H1 (cell line): ENCODE data around the gene COX19. TPM values are rescaled to one million over a fixed set of nuclear protein-coding genes. Genes with fewer than 3 reads are reported as not detected.

Source experiments
- CTCF ChIA-PET: fragments of 300-600 bp; sonication (Branson Sonifier 250); formaldehyde crosslinking; loops from one replicate; lab custom pipeline; 2021; ENCODE audit not compliant: partially characterized antibody; lab: Charles Lee
- POLR2A ChIA-PET: fragments of 300-600 bp; sonication (Branson Sonifier 250); formaldehyde crosslinking; loops from one replicate; lab custom pipeline; 2021; ENCODE audit warnings: inconsistent platforms; ENCODE audit not compliant: partially characterized antibody; lab: Charles Lee
- DNase-seq, 2 experiments: peaks; one replicate each; pipeline versions ENCODE4 v3.0.0 to v3.0.0-alpha.2; 2010 to 2022; ENCODE audit warnings: low spot score in 2 of 2, low read depth in 1 of 2, mixed read lengths in 1 of 2
- FAIRE-seq: peaks from 2 replicates; lab custom pipeline; 2011; peaks lifted over from hg19 to GRCh38; lab: Jason Lieb, UNC
- H2AFZ ChIP-seq: 2 replicates; pipeline ENCODE4 v1.8.1; 2012; ENCODE audit warnings: low read length, inconsistent platforms
- H2AK5ac ChIP-seq: 2 replicates; pipeline ENCODE4 v1.6.1; 2013; ENCODE audit warnings: low read depth, low read length
- H2BK120ac ChIP-seq: replicated peaks from 2 replicates; pipeline ENCODE3; 2013; ENCODE audit warnings: low read depth, low read length, inconsistent platforms
- H2BK12ac ChIP-seq: 2 replicates; pipeline ENCODE4 v1.6.1; 2013; ENCODE audit warnings: low read depth, low read length
- H2BK15ac ChIP-seq: 2 replicates; pipeline ENCODE4 v1.6.1; 2013; ENCODE audit warnings: low read length
- H2BK20ac ChIP-seq: 2 replicates; pipeline ENCODE4 v1.6.1; 2013; ENCODE audit warnings: low read length
- H2BK5ac ChIP-seq: 2 replicates; pipeline ENCODE4 v1.6.1; 2013; ENCODE audit warnings: low read depth, low read length
- H3K14ac ChIP-seq: 2 replicates; pipeline ENCODE4 v1.6.1; 2013; ENCODE audit warnings: inconsistent platforms; ENCODE audit not compliant: insufficient read length
- H3K18ac ChIP-seq: 2 replicates; pipeline ENCODE4 v1.6.1; 2013; ENCODE audit warnings: low read length; ENCODE audit errors: extremely low read depth
- H3K23ac ChIP-seq: 2 replicates; pipeline ENCODE4 v1.6.1; 2013; ENCODE audit warnings: inconsistent platforms; ENCODE audit not compliant: insufficient read length
- H3K23me2 ChIP-seq: 2 replicates; pipeline ENCODE4 v1.6.1; 2013; ENCODE audit warnings: low read depth, low read length
- H3K27ac ChIP-seq: 2 replicates; pipeline ENCODE4 v1.6.1; 2011; ENCODE audit warnings: low read depth, low read length, inconsistent platforms
- H3K27me3 ChIP-seq, 4 experiments: replicated peaks in 1 of 4; 1 replicate in 1 of 4; 2 replicates in 3 of 4; pipeline versions ENCODE4 v1.6.1 to v1.8.1; 2011 to 2013; ENCODE audit warnings: low read length in 3 of 4, mild to moderate bottlenecking in 3 of 4, inconsistent platforms in 2 of 4, mixed read lengths in 2 of 4, moderate library complexity in 1 of 4; ENCODE audit not compliant: control insufficient read depth in 3 of 4, insufficient read depth in 3 of 4; ENCODE audit errors: extremely low read depth in 1 of 4
- H3K36me3 ChIP-seq, 4 experiments: 2 replicates each; pipeline versions ENCODE4 v1.6.1 to v1.8.1; 2011 to 2013; ENCODE audit warnings: mild to moderate bottlenecking in 4 of 4, low read length in 3 of 4, moderate library complexity in 2 of 4, control low read depth in 1 of 4, inconsistent platforms in 1 of 4; ENCODE audit not compliant: insufficient read depth in 4 of 4, control insufficient read depth in 2 of 4
- H3K4ac ChIP-seq: replicated peaks from 2 replicates; pipeline ENCODE3; 2013; ENCODE audit warnings: low read length, low read depth, mixed read lengths, inconsistent platforms; ENCODE audit not compliant: insufficient read length
- H3K4me1 ChIP-seq, 4 experiments: replicated peaks in 1 of 4; 1 replicate in 1 of 4; 2 replicates in 3 of 4; pipeline versions ENCODE4 v1.6.1 to v1.8.1; 2011 to 2013; ENCODE audit warnings: low read length in 3 of 4, inconsistent platforms in 2 of 4, mixed read lengths in 1 of 4; ENCODE audit not compliant: insufficient read depth in 4 of 4, control insufficient read depth in 3 of 4
- H3K4me2 ChIP-seq, 2 experiments: 2 replicates each; pipeline versions ENCODE4 v1.6.1 to v1.8.1; 2011 to 2013; ENCODE audit warnings: low read depth in 2 of 2, low read length in 2 of 2, control low read depth in 1 of 2, inconsistent platforms in 1 of 2, mild to moderate bottlenecking in 1 of 2; ENCODE audit not compliant: insufficient read depth in 1 of 2
- H3K4me3 ChIP-seq, 4 experiments: fragments of 200-600, 300-600 bp in 1 of 4; sonication (generic), shearing (Covaris generic), sonication (Bioruptor Twin) in 1 of 4; 2 replicates each; pipeline versions ENCODE4 v1.5.1 to v1.8.1; 2011 to 2016; ENCODE audit warnings: low read length in 4 of 4, low read depth in 3 of 4, control low read depth in 2 of 4, inconsistent platforms in 2 of 4, mild to moderate bottlenecking in 2 of 4, mixed read lengths in 1 of 4, moderate library complexity in 1 of 4; ENCODE audit not compliant: insufficient read depth in 2 of 4; ENCODE audit errors: extremely low read depth in 1 of 4
- H3K56ac ChIP-seq: replicated peaks from 2 replicates; pipeline ENCODE3; 2013; ENCODE audit warnings: low read depth, mild to moderate bottlenecking, mixed read lengths, low read length, inconsistent platforms; ENCODE audit not compliant: insufficient read length
- H3K79me1 ChIP-seq: 2 replicates; pipeline ENCODE4 v1.6.1; 2013; ENCODE audit warnings: low read depth, low read length, control low read depth
- H3K79me2 ChIP-seq, 2 experiments: 2 replicates each; pipeline versions ENCODE4 v1.6.1 to v1.8.1; 2012 to 2013; ENCODE audit warnings: low read length in 2 of 2, mild to moderate bottlenecking in 2 of 2, inconsistent platforms in 1 of 2; ENCODE audit not compliant: insufficient read depth in 2 of 2, control insufficient read depth in 1 of 2
- H3K9ac ChIP-seq, 4 experiments: replicated peaks in 1 of 4; 1 replicate in 1 of 4; 2 replicates in 3 of 4; pipeline versions ENCODE4 v1.6.1 to v1.8.1; 2011 to 2013; ENCODE audit warnings: low read depth in 3 of 4, low read length in 3 of 4, control low read depth in 2 of 4, mild to moderate bottlenecking in 2 of 4, moderate library complexity in 2 of 4, inconsistent platforms in 1 of 4; ENCODE audit errors: extremely low read depth in 1 of 4
- H3K9me3 ChIP-seq, 2 experiments: 2 replicates each; pipeline versions ENCODE4 v1.6.1 to v1.8.1; 2012 to 2013; ENCODE audit warnings: mild to moderate bottlenecking in 2 of 2, moderate library complexity in 2 of 2, control low read depth in 1 of 2, inconsistent platforms in 1 of 2, low read depth in 1 of 2, low read length in 1 of 2, mixed read lengths in 1 of 2; ENCODE audit not compliant: insufficient read depth in 2 of 2
- H4K20me1 ChIP-seq, 2 experiments: replicated peaks in 1 of 2; 2 replicates each; pipeline versions ENCODE3 to v1.8.1; 2011 to 2013; ENCODE audit warnings: inconsistent platforms in 2 of 2, low read length in 2 of 2, mild to moderate bottlenecking in 1 of 2; ENCODE audit not compliant: insufficient read depth in 2 of 2, control insufficient read depth in 1 of 2
- H4K5ac ChIP-seq: 2 replicates; pipeline ENCODE4 v1.6.1; 2013; ENCODE audit warnings: low read length, low read depth, mixed read lengths, inconsistent platforms; ENCODE audit not compliant: insufficient read length
- H4K8ac ChIP-seq: 2 replicates; pipeline ENCODE4 v1.8.0; 2013; ENCODE audit warnings: mild to moderate bottlenecking, moderate library complexity, low read length, inconsistent platforms; ENCODE audit not compliant: insufficient read depth; ENCODE audit errors: extremely low read depth
- H4K91ac ChIP-seq: replicated peaks from 2 replicates; pipeline ENCODE3; 2013; ENCODE audit warnings: low read length, mixed read lengths, inconsistent platforms; ENCODE audit not compliant: insufficient read length
- CTBP2 ChIP-seq: IDR thresholded peaks from 2 replicates; pipeline ENCODE4 v1.7.0; 2011; ENCODE audit warnings: borderline replicate concordance, mild to moderate bottlenecking, moderate library complexity, mixed read lengths, low read length; ENCODE audit not compliant: insufficient read depth, insufficient read length
- EP300 ChIP-seq, 2 experiments: IDR thresholded peaks; 1 replicate in 1 of 2; 2 replicates in 1 of 2; pipeline ENCODE4 v1.6.1; 2011 to 2012; ENCODE audit warnings: low read depth in 2 of 2, low read length in 2 of 2, mild to moderate bottlenecking in 2 of 2, borderline replicate concordance in 1 of 2, inconsistent platforms in 1 of 2, moderate library complexity in 1 of 2
- JUND ChIP-seq: IDR thresholded peaks from 2 replicates; pipeline ENCODE4 v1.6.1; 2011; ENCODE audit warnings: mild to moderate bottlenecking, improper control_type of control experiment, low read length
- KDM4A ChIP-seq: IDR thresholded peaks from one replicate; pipeline ENCODE4 v1.7.1; 2012; ENCODE audit warnings: low read depth, mild to moderate bottlenecking, moderate library complexity, low read length, inconsistent platforms; ENCODE audit not compliant: severe bottlenecking
- MAFK ChIP-seq: IDR thresholded peaks from 2 replicates; pipeline ENCODE4 v1.6.1; 2012; ENCODE audit warnings: low read depth, mild to moderate bottlenecking, improper control_type of control experiment, low read length
- RBBP5 ChIP-seq: IDR thresholded peaks from 2 replicates; pipeline ENCODE4 v1.7.1; 2012; ENCODE audit warnings: low read depth, mild to moderate bottlenecking, inconsistent platforms, low read length, moderate library complexity, borderline replicate concordance
- SIN3A ChIP-seq, 2 experiments: IDR thresholded peaks in 1 of 2; conservative IDR thresholded peaks in 1 of 2; 2 replicates each; pipeline ENCODE4 v1.6.1; 2011 to 2012; ENCODE audit warnings: low read length in 2 of 2, improper control_type of control experiment in 1 of 2, low read depth in 1 of 2, mild to moderate bottlenecking in 1 of 2
- SRF ChIP-seq: IDR thresholded peaks from 2 replicates; pipeline ENCODE4 v1.6.1; 2011; ENCODE audit warnings: mild to moderate bottlenecking, low read depth, low read length, moderate library complexity
- WGBS, 2 experiments: shearing (Covaris generic) in 1 of 2; methylation state at CpG; one replicate each; pipeline versions ENCODE4 v1.1.6 to v1.1.7; 2013 to 2015; ENCODE audit warnings: low lambda C conversion rate in 2 of 2, mixed read lengths in 2 of 2, inconsistent platforms in 1 of 2, low coverage in 1 of 2, missing lambda C conversion rate in 1 of 2; ENCODE audit not compliant: insufficient replicate concordance in 2 of 2, insufficient coverage in 1 of 2, insufficient read length in 1 of 2; ENCODE audit errors: extremely low coverage in 1 of 2, missing lambda C conversion rate in 1 of 2; 5-methylcytosine and 5-hydroxymethylcytosine counted together
- polyA plus RNA-seq, 7 experiments: library from polyadenylated mRNA; depleted of rRNA in 3 of 7; stranded (reverse) in 5 of 7; unstranded in 2 of 7; fragments of >200 nt in 5 of 7; fragments of 200-250 nt in 2 of 7; gene quantifications; 1 replicate in 5 of 7; 2 replicates in 1 of 7; 4 replicates in 1 of 7; pipeline versions ENCODE4 v1.2.1 to v1.2.3, GENCODE V29; 2011 to 2013; ENCODE audit warnings: missing spikeins in 2 of 7, mixed read lengths in 2 of 7
- total RNA-seq: library from RNA; stranded (reverse); fragmentation: NEBNext Ultra II Directional; extraction: Animal tissue kit (Norgen Biotek cat#: 25700); gene quantifications from 2 replicates; pipeline ENCODE4 v1.2.1, GENCODE V29; 2021

Gene COX19
- total and polyA plus RNA-seq, 2 of the 8 experiments (the other 6 are each of a cell fraction or from before 2014, with no cell fraction given) = 3.9 to 7.9 TPM

DNA sequence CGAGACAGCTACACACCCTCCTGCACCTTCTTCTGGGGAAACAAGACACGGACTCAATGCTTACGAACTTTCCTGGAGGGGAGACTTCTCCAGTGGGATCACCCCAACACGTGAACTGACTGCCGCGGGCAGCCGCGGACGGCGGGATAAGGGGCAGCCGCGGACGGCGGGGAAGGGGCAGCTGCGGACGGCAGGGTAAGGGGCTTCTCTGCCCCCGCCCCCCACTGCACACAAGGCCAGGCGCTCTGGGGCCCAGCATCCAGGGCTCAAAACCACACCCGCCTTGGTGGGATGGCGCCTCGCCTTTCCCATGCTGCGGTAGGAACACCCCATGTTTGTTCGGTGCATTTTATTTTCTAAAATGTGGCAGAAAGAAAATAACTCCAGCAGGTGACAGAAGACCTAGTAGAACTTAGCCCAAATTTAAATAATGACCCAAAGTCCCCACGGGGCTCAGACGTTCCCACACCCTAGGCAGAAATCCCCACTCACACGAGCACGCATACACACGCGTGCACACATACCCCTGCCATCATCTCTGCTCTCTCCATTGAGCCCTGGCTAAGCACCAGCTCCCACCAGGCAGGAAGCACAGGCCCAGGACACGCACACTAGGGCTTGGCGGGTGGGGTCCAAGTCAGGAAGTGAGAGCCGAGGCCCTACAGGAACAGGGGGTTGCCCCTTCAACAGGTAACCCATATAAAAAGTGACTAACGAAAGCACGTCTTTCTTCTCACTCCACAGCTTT lies 42.4 kb upstream of the COX19 start:
- no peak overlapping the region; the same call in 1 of the 2 replicates for H2BK5ac ChIP-seq
- no peak overlapping the region for H3K23ac ChIP-seq
- H2AK5ac ChIP-seq = 0 out of 2 replicates have a peak overlapping the region, but pooled peaks have one; percentile 24
- no peak for FAIRE-seq
- H3K4me1 ChIP-seq = no peaks in the 10 kb centered on the region
- no peak overlapping the region for H3K4me2 ChIP-seq
- no peaks in the 10 kb centered on the region; a peak in 1 of 4 replicates for H3K79me2 ChIP-seq
- DNase-seq = no peak
- no peak overlapping the region for H2BK20ac ChIP-seq
- no peak overlapping the region for H3K18ac ChIP-seq
- no peak overlapping the region for H3K56ac ChIP-seq
- no peak overlapping the region for H2BK12ac ChIP-seq
- H4K91ac ChIP-seq = no peak overlapping the region
- ChIA-PET POLR2A (interaction anchor here (1.2 kb wide), 1 partner anchor 10 kb away, joined by 3 read pairs; no protein-coding TSS in a partner anchor), CTCF (interaction anchor here (0.6 to 10.9 kb wide), 5 partner anchors 24 to 1891 kb away, joined by 3 to 117 read pairs (median 3); no protein-coding TSS in a partner anchor)
- no peaks in the 10 kb centered on the region for H3K27me3 ChIP-seq
- H3K9me3 ChIP-seq = peaks cover 0 to 8% of the 10 kb centered on the region in 2 experiments; a peak in 1 of 4 replicates
- no peak overlapping the region for H2BK15ac ChIP-seq
- TF ChIP-seq RBBP5 = no peak
- no peak for TF ChIP-seq CTBP2
- no peak for TF ChIP-seq JUND
- no peak for TF ChIP-seq SIN3A (conservative IDR thresholded peaks at IDR 0.05 in 1 of 2, IDR thresholded peaks at IDR 0.05 in 1 of 2; ENCODE audit: low read depth in 1 of 2, low read length in 2 of 2)
- TF ChIP-seq KDM4A = no peak
- no peak for TF ChIP-seq EP300 (IDR thresholded peaks at IDR 0.05; ENCODE audit: borderline replicate concordance in 1 of 2, low read depth in 2 of 2, low read length in 2 of 2)
- TF ChIP-seq SRF = no peak
- TF ChIP-seq MAFK = no peak
- H3K14ac ChIP-seq = no peak overlapping the region
- WGBS, 2 experiments = 95% methylated on average over 33 of the region's 34 CpGs; no CpG with 5 or more reads in 1 of the 2 experiments
- peaks cover 1 to 6% of the 10 kb centered on the region in 2 experiments for H4K20me1 ChIP-seq
- H2AFZ ChIP-seq = no peak overlapping the region
- no peak overlapping the region for H2BK120ac ChIP-seq
- no peak overlapping the region for H3K4me3 ChIP-seq
- H3K23me2 ChIP-seq = no peaks in the 10 kb centered on the region
- H3K9ac ChIP-seq = no peak overlapping the region
- no peak overlapping the region for H4K5ac ChIP-seq
- H4K8ac ChIP-seq = peak overlapping the region; percentile 68
- no peak overlapping the region for H3K4ac ChIP-seq
- no peaks in the 10 kb centered on the region; a peak in 1 of 8 replicates for H3K36me3 ChIP-seq
- no peak overlapping the region for H3K27ac ChIP-seq
- H3K79me1 ChIP-seq = peaks cover 6% of the 10 kb centered on the region
